HG02678 (cell line): Measurements from ENCODE around the gene VPS39.
"Not testable (repeated sequence)": the region's sequence is repeated elsewhere in the genome, so short reads cannot be mapped to it uniquely, and the experiment has no call there.

ENCODE experiments used
- ATAC-seq: cut with Tn5 transposase; IDR thresholded peaks from one replicate; pipeline ENCODE4 v1.9.1; 2021; ENCODE audit warnings: mild to moderate bottlenecking, moderate library complexity; ENCODE audit not compliant: unreplicated experiment

VPS39 gene, protein sequence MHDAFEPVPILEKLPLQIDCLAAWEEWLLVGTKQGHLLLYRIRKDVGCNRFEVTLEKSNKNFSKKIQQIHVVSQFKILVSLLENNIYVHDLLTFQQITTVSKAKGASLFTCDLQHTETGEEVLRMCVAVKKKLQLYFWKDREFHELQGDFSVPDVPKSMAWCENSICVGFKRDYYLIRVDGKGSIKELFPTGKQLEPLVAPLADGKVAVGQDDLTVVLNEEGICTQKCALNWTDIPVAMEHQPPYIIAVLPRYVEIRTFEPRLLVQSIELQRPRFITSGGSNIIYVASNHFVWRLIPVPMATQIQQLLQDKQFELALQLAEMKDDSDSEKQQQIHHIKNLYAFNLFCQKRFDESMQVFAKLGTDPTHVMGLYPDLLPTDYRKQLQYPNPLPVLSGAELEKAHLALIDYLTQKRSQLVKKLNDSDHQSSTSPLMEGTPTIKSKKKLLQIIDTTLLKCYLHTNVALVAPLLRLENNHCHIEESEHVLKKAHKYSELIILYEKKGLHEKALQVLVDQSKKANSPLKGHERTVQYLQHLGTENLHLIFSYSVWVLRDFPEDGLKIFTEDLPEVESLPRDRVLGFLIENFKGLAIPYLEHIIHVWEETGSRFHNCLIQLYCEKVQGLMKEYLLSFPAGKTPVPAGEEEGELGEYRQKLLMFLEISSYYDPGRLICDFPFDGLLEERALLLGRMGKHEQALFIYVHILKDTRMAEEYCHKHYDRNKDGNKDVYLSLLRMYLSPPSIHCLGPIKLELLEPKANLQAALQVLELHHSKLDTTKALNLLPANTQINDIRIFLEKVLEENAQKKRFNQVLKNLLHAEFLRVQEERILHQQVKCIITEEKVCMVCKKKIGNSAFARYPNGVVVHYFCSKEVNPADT

DNA sequence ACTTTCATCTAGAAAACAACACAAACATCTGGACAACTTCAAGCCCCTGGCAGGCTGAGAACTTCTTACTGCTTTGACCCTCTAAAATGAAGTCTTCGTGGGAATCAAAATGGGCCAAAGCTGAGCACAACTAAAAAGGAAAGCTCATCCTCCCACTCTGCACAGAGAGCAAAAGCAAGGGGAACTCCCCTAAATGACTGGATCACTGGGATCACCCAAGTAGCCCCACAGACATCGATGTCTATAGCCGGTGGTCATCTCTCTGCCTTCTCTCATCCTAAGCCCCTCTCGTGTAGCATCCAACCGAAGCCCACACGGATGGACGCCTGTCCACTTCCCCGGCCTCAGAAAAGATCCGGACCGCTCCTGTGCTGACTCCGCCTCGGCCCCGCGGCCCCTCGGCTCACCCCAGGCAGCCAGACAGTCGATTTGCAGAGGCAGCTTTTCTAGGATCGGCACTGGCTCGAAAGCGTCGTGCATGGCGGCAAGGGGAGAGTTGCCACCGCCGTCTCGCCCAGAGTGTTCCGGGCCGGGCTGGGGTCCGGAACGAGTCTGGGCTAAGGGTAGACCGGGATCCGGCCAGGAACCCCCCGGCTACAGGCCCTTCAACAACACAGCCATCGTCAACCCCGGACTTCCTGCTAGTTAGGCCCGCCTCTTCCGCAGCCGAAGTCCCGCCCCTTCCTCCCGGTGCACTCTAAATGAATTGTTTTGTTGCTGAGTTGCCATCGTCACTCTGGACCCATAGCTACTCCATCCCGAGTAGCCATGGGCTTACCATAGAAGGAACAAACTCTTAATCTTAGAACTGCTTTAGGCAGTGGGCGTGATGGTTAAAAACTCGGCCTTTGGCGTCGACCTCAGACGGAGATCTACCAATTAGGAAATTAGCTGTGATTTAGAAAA is at the start of gene VPS39:
Gene VPS39 (minus strand): TSS at position 631 of the 906 bp plus-strand sequence. CDS start 151 bp downstream, at position 480.
- ATAC-seq = peak; percentile 97

DNA sequence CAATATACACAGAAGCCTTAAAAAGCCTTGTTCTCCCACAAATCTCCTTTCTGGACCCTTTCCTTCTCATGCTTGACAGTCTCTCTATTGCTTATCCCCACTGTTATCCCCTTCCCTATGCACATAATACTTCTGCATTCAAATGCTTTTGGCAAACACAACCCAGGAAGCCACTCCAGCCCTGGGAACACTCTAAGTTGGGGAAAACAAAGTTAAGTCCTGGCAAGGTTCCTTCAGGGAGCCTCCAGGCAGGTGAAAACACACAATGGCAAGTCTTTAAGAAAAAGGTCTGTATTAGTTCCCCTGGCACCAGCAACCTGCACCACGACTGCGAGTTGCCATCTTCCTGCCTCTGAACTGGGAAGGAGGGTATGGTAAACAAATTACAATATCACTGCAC is 45.2 kb upstream of the VPS39 start:
- ATAC-seq = no peak

DNA sequence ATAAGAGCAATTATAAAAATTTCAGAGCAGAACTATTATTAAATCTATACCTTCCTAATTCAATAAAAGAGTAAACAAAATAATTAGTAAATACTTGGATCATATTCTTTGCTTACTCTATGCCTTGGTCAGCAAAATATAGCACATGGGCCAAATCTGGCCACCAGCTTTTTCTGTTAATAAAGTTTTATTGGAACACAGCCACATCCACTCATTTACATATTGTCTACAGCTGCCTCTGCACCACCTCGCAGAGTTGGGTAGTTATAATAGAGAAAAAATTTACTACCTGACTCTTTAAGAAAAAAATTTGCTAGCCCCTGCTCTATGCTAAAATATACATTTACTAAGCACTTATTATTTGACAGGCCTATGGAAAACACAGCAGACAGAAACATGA is 32.7 kb upstream of the VPS39 start:
- no peak for ATAC-seq

DNA sequence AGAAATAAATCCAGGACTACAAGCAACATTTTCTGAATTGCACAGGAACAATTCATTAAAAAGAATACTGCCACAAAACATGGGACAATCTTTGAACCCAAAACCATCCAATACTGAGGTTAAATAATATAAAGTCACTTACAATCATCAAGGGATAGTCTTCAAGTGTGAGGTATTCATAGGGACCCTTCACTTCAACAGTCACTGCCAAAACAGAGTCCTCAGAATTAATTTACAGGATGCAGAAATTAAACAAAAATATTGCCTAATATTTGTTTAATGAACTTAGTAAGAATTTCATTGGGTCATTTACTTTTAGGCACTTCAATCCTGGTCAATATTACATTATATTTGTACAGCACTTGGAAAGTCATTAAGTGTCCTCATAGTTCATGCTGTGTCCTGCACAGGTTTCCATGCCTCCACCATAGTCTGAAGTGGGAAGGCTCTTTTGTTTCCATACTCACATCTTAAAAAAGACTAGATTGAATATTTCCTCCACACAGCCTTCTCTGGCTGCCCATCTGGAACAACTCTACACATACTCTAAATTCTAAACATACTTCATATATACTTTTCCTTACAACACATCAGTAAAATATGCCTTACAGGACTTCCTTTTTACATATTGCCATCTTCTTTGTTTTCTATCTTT is 31.6 kb upstream of the VPS39 start:
- no peak for ATAC-seq

DNA sequence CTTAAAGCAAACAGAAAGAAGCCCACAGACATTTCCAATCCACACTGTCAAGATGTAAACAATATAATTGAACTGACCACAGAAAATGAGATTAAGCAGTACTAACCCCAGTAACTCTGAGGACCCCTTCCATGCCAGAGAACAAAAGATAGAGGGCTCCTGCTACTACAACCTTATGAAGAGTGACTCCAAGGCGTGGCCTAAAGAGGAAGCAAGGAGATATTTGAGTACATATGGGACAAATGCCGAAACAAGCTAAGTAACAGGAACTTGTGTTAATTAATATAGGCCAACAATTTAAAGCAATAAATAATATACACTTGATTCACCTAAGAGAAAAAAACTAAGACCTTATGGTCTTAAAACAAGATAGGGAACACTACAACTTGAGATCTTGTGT is 25.0 kb upstream of the VPS39 start:
- ATAC-seq = no peak

DNA sequence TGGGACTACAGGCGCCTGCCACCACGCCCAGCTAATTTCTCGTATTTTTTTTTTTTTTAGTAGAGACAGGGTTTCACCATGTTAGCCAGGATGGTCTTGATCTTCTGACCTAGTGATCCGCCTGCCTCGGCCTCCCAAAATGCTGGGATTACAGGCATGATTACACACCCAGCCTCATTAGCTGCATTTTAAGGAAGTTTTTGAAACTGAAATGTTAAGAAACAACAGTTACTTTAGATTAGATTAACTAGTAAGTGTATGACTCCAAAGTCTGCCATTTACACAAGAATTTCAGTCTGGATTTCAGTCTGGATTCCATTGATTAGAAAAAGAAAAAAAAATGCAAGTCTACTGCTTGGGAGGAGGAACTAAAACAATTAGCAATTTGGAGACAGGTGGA is 24.5 kb upstream of the VPS39 start:
- no peak for ATAC-seq

DNA sequence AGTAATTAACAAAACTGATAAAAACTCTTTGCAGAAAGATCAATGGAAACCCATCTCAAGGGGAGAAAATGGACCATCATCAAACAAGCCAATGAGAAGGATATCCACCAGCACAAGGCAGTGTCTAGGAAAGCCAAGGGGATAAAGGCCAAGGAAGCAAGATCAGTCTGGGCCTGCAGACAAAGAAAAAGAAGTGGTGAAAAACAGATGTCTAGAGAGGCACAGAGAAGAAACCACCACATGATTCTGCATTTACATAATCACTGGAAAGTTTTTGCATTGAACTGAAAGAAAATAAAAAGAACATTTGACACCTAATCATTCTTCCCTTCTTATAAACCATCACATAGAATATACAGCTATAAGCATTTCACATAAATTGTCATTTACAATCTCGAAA is 23.0 kb upstream of the VPS39 start:
- no peak for ATAC-seq

DNA sequence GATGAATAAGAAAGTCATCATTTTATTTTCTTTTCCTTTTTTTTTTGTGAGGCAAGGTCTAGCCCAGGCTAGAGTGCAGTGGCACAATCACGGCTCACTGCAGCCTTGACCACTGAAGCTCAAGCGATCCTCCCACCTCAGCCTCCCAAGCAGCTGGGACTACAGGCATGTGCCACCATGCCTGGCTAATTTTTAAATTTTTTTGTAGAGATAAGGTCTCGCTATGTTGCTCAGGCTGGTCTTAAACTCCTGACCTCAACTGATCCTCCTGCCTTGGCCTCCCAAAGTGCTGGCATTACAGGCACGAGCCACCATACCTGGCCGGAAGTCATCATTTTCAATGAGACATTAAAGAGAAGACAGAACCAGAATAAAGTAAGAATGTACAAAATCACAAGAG is 20.9 kb upstream of the VPS39 start:
- not testable (repeated sequence) for ATAC-seq

DNA sequence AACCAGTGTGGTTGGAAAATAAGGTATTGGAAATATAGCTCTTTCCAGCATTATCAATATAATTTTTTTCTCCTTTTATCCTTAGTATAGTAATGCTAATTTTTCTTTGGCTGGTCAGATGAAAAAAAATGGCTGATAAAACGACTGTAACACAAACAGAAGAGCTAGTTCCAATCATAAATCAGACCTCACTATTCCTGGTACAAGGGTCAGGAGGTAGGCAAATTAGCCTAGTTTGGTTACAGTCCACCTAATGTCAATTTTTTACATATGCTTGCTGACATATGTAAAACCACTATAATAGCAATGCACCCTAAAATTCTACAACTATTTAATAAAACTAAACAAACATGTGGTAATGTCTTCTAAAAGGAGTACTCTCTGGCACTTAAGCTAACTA is 19.9 kb upstream of the VPS39 start:
- no peak for ATAC-seq

DNA sequence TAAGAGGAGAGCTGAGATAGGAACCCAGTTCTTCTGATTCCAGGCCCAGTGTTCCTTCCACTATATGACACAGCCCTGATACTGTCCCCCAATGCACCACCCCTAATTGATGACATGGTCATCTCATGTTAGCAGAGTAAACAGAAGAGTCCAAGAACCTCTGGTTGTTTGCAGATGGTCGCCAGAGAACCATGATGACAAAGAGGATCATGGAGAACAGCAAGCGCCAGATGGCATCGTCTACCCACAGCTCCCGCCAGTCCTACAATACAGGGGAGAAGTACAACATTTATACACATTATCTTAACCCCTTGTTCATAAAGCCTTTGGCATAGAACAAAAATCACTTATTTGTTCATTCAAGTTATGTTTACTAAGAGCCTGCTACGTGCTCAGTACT is 18.5 kb upstream of the VPS39 start:
- ATAC-seq = no peak

DNA sequence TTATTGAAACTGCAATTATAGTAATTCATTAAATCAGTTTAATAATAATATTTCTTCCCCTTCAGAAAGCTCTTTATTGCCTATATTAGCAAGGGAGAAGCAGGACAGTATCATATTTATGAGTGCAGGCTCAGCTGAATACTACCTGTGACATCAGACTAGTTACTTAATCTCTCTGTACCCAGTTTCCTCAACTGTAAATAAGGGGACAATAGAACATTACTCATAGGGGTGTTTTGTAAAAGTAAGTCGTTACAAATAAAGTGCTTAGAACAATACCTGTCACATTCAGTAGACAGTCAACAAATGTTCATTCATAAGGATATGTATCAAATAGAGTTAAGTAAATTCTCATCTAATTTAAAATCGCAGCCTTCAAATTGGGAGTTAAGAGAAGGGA is 12.1 kb upstream of the VPS39 start:
- ATAC-seq = no peak

DNA sequence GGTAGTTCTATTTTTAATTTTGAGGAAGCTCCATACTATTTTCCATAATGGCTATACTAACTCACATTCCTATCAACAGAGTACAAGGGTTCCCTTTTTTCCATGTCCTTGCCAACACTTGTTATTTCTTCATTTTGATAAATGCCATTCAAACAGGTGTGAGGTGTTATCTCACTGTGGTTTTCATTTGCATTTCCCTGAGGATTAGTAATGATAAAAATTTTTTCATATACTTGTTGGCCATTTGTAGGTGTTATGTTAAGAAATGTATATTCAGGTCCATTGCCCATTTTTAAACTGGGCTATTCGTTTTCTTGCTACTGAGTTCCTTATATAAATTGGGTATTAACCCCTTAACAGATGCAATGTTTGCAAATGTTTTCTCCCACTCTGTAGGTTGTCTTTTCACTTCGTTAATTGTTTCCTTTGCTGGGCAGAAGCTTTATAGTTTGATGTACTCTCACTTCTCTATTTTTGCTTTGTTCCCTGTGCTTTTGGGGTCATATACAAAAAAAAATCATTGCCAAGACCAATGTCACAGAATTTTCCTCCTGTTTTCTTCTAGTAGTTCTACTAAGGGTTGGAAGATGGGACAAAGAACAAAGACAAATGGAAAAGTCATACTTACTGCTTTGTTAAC is 11.0 kb upstream of the VPS39 start:
- no peak for ATAC-seq

DNA sequence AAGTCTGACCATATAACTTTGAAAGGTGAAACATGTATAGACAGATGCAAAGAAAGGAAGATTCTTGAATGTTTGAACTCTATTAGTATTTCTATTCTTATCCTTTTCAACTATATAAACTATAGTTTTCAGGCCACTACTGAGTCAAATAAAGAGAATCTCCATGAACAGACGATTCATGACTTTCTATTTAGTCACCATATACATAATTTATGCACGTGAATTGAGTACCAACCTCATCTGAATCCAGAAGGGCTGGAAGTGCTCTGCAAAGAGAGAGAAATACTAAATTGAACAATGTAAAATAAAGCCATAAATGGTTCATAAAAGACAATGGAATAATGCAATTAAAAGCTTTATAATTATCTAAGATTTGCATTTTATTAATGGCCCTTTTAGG is 9.5 kb upstream of the VPS39 start:
- ATAC-seq = no peak

DNA sequence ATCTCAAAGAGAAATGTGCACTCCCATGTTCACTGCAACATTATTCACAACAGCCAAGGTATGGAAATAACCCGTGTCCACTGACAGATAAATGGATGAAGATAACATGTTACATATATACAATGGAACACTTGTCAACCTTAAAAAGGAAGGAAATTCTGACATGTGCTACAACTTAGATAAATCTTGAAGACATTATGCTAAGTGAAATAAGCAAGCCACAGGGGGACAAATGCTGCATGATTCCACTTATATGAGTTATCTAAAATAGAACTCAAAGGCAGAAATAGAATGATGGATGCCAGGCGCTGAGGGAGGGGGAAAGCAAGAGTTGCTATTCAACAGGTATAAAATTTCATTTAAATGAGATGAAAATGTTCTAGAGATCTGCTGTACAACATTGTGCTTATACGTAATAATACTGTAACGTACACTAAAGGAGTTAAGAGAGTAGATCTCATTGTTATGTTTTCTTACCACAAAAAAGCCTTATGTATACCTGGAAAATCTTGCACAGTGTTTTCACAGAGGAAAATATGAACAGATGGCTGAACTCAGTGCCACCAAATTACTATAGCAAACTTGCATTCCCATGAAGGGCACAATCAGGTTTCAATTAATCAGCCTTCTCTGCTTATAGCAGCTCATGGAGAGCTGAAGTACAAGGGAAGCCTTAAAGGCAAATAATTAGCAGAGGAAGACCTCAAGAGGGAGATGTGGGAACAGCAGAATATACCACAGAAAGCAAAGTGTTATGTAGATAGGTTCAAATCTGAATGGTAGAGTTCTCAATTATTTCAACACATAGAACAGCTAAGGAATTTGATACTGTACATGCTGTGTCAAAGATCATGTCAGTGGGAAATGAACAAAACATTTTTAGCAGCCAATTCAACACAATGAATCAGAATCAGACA is 8.1 kb upstream of the VPS39 start:
- no peak for ATAC-seq

DNA sequence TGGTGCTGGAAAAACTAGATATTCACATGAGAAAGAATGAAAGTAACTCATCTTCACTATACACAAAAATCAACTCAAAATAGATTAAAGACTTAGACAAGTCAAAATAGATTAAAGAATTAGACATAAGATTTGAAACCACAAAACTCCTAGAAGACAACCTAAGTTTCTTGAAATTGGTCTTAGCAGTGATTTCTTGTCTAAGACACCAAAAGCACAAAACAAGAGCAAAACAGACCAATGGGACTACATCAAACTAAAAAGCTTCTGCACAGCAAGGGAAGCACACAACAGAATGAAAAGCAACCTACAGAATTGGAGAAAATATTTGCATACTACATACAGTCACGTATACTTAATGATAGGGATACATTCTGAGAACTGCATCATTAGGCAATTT is 6.5 kb upstream of the VPS39 start:
- no peak for ATAC-seq

DNA sequence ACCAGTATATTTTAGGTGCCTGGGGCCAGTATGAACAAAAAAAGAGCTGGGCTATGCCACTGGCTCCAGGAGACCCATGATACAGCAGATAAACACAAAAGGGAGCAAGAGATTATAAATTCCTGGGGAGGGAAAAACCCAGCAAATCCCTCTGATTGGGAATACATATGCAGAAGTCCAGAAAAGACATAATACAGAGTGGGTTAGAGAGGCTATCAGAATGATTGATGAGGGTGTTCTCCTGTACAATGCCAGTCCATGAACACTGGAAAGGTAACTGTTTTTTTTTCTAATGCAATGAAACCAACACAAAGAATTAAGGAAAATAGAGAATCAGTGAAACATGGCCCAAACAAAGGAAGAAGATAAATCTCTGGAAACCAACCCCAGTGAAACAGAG is 5.4 kb upstream of the VPS39 start:
- ATAC-seq = no peak

DNA sequence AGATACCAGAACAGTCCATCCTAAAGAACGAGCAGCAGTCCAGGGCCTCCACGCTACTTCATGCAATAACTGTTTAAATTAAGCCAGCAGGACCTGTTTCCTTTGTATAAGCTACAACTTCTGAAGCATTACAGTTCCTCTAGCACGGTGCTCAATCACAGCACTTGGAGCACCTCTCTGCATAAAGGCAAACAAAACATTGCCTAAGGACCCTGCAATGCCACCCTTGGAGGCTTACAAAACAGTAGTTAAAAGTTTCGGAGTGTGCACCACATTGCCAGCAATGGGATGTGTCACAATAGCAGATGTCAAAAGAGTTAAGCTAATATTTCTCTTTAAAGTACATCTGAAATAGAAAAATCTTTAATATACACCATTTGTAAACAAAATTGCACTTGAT is 2.6 kb upstream of the VPS39 start:
- ATAC-seq = no peak

DNA sequence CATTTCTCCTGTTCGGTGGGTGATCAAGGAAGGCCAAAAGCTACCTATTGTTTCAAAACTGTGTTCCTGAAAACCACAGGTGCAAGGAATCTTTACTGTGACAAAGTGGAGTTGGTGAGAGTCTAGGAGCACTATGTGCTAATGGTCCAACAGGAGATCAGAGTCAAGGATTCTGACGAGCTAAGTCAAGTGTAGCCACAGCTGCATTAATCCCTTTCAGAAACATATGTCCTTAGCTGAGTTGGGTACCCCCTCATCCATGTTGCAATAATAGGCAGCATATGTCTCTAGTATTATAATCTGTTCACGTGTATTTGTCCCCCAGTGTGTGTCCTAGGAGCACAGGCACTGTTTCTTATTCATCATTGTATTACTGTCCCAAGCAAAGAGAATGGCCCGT is 1.7 kb downstream of the VPS39 start:
- ATAC-seq = no peak

DNA sequence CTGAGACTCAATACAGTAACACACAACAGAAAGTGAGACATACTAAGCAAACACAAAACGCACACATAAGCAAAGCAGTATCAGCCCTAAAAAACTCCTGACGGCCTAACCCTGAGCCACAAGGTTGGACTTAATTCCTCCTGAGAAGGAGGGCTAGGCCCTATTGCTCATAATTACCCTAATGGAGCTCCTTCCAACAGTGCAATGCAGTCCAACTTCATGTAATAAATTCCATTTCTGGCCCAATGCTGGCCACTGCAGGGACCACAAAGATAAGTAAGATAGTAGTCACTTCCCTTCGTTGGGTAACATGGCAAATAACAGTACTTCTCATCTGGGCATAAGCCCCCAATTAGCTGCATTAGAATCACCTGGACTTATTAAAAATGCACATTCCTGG is 4.2 kb downstream of the VPS39 start:
- ATAC-seq = no peak
